Heart left ventricle (tissue), 13 donors: ENCODE measurements around the gene MYOC.

Experiments
- CTCF ChIP-seq, 12 donors: fragments of 200-600 bp; sonication (generic) in 4 of 12; IDR thresholded peaks; one replicate each; pipeline versions ENCODE4 v1.5.0 to v1.8.0; 2018 to 2022; ENCODE audit warnings: antibody characterized with exemption in 12 of 12, mild to moderate bottlenecking in 5 of 12
- POLR2A ChIP-seq, 2 donors: fragments of 450-650 bp; IDR thresholded peaks; one replicate each; pipeline ENCODE4 v1.6.1; 2017; ENCODE audit warnings: antibody characterized with exemption in 2 of 2, mild to moderate bottlenecking in 2 of 2, moderate library complexity in 2 of 2
- donor health status: ischemic (EF 13 %, LVEDD 7.1; RV severe dilation, severe dysfunction).
- donor health status: DM: no; HTN: yes; CAD: no.
- donor health status: DM: no; HTN: no; CAD: no.
- donor health status: ischemic (EF 25% LVEDD 6.9; RV normal size, moderate dysfunction).
- donor health status: ischemic (EF 25% LVEDD 5.7; RV mildly dilated, moderate dysfunction).
- donor health status: ischemic (EF 35%, LVEDD 5.7; RV mildly dilated, moderate dysfunction).
- donor health status: nonischemic (EF 11% LVEDD 7.7; RV severe dilation, severe dysfunction).
- donor health status: DM: yes; HTN: yes; CAD: no.
- donor health status: PGD.
- donor health status: ischemic (EF 29% LVEDD 5.4; RV normal size, mild dysfunction).
- donor health status: nonischemic (EF 23%, LVEDD 6.1; RV moderate dilation, normal function).

GRCh38 chr1:171666114-171666769 is 13.8 kb upstream of the MYOC start:
- TF ChIP-seq CTCF (IDR thresholded peaks at IDR 0.05) (no peak), POLR2A (IDR thresholded peaks at IDR 0.05) (no peak)
